ENCODE measurements around the gene PTPRB.

DNA sequence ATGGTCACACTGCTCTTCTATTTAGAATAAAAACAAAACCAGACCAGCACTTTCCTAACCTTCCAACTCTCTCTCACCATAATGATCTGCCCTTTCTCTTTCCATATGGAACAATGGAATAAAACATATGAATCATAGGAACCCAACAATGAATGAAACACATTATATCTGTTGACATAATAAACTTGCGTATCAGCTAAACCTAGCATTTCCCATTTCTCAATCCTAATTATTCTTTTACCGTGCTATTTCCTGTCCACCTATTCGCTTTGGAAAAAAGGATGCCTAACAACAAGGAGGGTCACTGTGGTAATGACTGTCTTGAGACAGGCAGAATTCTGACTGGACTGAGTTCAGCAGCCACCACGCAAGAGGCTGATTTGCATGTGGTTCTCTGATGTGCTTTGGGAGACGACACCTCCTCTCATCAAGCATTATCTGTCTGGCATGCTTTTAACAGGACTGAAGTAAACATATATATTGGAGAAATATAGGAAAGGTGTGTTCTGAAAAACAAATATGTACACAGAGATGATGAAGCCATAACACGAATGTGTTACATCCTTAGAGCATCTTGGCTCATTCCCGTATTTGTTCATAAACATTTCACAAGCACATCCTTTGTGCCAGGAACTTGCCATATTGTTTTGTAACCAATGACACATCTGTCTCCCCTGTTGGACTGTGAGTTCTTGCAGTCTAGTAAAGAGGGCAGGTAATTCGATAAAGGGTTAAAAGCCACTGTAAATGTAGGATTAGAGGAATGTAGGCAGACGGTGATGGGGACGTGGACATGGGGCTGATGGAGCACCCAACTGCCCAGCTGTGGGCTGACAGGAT lies 87.7 kb downstream of the PTPRB start:
- TF ChIP-seq, protein P1, sequence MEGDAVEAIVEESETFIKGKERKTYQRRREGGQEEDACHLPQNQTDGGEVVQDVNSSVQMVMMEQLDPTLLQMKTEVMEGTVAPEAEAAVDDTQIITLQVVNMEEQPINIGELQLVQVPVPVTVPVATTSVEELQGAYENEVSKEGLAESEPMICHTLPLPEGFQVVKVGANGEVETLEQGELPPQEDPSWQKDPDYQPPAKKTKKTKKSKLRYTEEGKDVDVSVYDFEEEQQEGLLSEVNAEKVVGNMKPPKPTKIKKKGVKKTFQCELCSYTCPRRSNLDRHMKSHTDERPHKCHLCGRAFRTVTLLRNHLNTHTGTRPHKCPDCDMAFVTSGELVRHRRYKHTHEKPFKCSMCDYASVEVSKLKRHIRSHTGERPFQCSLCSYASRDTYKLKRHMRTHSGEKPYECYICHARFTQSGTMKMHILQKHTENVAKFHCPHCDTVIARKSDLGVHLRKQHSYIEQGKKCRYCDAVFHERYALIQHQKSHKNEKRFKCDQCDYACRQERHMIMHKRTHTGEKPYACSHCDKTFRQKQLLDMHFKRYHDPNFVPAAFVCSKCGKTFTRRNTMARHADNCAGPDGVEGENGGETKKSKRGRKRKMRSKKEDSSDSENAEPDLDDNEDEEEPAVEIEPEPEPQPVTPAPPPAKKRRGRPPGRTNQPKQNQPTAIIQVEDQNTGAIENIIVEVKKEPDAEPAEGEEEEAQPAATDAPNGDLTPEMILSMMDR (IDR thresholded peaks at IDR 0.05; ENCODE audit: low read depth, low read length, poor library complexity, severe bottlenecking), result no peak
- no peak for TF ChIP-seq EZH2phosphoT487 (IDR thresholded peaks at IDR 0.05; ENCODE audit: borderline replicate concordance, low read length)

All from DOHH2 (cell line).